Cardiac septum (tissue), 1 donor: ENCODE measurements around the gene ADORA3. TPM values are rescaled to one million over a fixed set of nuclear protein-coding genes. Genes with fewer than 3 reads are reported as not detected.

Experiments used
- DNase-seq: peaks from one replicate; pipeline ENCODE4 v3.0.0-alpha.2; 2020; ENCODE audit warnings: low spot score
- intact Hi-C: fragments of 100-400 bp; cut with DNase I; formaldehyde crosslinking; loops from one replicate; pipeline ENCODE4 v1.14.0; 2022
- total RNA-seq: library from RNA; stranded (reverse); fragmentation: NEBNext Ultra II Directional; extraction: Animal tissue kit (Norgen Biotek cat#: 25700); gene quantifications from one replicate; pipeline ENCODE4 v1.2.1, GENCODE V29; 2021
- donor health status: DM: no; HTN: no; CAD: no.

The ADORA3 gene
- total RNA-seq, 1 donor from 2014 or later: 0.51 TPM

- intact Hi-C loops: no loop called here
- DNase-seq: no peak
These were observed 47.8 kb downstream of the ADORA3 start for GRCh38 chr1:111455642-111456031.

GRCh38 chr1:111454859-111455641 is 48.4 kb downstream of the ADORA3 start:
- DNase-seq: no peak
- intact Hi-C loops: no loop called here

- no peak for DNase-seq
- intact Hi-C loops: no loop called here
These were observed 49.7 kb downstream of the ADORA3 start for GRCh38 chr1:111453706-111454105.

- intact Hi-C loops: no loop called here
- DNase-seq: no peak
These were observed 50.9 kb downstream of the ADORA3 start for GRCh38 chr1:111452581-111452980.

GRCh38 chr1:111450185-111450584 is 53.2 kb downstream of the ADORA3 start:
- DNase-seq: no peak
- intact Hi-C loops: no loop called here

GRCh38 chr1:111449703-111450017 is 53.8 kb downstream of the ADORA3 start:
- intact Hi-C loops: no loop called here
- no peak for DNase-seq

Other genes starting within 250 kb of the ADORA3 start
- gene CHIA, start 212.8 kb downstream of the ADORA3 start, total RNA-seq: not detected
- 0.46 TPM for gene OVGP1, start 75.9 kb downstream of the ADORA3 start, total RNA-seq
- gene WDR77, start 54.4 kb downstream of the ADORA3 start, total RNA-seq: 29.6 TPM
- gene ATP5PB, start 54.2 kb downstream of the ADORA3 start, total RNA-seq: 565 TPM
- gene C1orf162, start 29.6 kb downstream of the ADORA3 start, total RNA-seq: 2.6 TPM
- 0.32 TPM for gene TMIGD3, start within 50 bp of the ADORA3 start, total RNA-seq
- 114 TPM for gene RAP1A, start 116.2 kb upstream of the ADORA3 start, total RNA-seq
- 13.7 TPM for gene INKA2, start 235.8 kb upstream of the ADORA3 start, total RNA-seq